Measurements from ENCODE around the gene CDK19.
"Not testable (repeated sequence)": the region's sequence is repeated elsewhere in the genome, so short reads cannot be mapped to it uniquely, and the experiment has no call there.

The CDK19 gene

DNA sequence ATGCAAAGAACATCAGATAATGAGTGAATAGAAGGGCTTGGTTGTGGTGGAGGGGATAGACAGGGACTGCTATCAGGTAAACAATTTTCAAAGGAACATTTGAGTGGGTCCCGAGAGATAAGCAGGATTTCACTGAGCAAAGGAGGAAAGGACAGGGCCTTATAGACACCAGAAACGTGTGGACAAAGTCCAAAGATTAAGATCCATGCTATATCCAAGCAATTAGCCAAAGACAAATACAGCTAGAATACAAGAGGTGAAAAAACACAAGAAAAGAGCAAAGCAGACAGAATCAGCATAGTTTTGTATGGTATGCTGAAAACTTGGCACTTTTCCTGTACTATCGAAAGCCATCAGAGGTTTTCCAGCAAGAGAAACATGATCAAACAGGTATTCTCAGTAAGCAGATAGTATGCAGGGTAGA is 59.8 kb downstream of the CDK19 start:
- no peak for DNase-seq

DNA sequence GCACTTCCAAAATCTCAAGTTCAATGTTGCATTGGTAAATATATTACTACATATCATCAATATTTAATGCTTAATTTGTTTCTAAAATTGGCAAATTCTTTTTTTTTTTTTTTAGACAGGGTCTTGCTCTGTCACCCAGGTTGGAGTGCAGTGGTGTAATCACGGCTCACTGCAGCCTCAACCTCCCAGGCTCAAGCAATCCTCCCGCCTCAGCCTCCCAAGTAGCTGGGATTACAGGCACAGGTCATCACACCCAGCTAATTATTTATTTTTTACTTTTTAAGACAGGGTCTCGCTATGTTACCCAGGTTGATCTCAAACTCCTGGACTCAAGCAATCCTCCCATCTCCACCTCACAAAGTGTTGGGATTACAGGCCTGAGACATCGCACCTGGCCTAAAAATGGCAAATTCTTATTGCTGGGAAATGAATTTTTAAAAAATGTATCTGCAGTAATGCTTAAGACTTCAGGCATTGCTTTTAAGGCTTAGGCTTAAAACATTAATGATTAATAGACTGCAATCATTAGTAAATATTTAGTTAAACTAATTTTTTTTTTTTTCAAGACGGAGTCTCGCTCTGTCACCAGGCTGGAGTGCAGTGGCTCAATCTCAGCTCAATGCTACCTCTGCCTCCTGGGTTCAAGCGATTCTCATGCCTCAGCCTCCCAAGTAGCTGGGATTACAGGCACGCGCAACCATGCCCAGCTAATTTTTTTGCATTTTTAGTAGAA is 61.2 kb downstream of the CDK19 start:
- not testable (repeated sequence) for DNase-seq

DNA sequence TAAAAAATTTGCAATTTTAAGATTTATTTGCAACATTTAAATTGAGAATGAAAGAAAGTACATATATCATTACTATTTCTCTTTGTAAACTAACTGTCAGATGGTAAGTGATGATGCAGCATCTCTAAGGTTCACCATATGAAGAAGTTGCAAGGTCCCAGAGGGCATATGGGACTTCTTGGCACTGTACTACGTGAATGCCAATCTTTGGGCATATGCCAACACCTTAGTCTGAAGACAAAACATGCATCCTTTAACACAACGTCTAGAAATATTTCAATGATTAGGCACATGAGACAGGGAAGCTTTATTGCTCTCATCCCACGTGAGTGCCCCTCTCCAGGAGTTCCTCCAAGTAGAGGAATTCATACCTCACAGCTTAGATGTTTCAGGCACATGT is 66.8 kb downstream of the CDK19 start:
- DNase-seq, result no peak

DNA sequence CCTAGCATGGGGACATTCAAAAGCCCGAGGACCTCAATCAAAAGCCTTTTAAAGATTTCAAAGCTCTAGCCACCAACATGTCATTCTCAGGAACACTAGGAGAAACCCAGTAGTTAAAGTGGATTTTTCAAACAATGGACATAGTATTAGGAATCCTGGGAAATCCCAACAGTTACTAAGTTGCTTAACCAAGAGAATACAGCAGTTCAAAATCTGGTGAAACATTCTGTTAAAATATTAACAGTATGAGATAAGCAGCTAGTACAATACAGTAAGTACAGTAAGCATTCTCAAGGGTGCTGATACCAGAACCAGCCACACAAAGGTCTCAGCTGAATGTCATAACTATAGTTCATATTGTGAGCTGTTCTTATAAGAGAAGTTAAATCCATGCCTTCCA is 68.6 kb downstream of the CDK19 start:
- no peak for DNase-seq

DNA sequence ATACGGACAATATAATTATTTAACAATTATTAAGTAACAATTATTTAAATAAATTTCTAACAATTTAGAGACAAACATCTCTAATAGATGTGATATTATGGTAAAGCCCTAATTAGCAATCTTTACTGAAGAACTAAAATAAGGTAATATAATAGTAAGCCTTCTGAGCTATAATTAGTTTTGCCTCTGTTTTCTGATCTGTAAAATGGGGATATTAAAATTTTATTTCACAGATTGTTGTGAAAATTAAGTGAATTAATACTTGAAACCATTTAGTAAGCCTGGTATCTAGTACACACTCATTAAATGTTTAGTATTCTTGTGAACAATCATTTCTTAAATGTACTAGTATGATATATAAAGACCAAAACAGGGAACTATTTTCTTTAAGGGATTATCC is 70.3 kb downstream of the CDK19 start:
- DNase-seq, result no peak

DNA sequence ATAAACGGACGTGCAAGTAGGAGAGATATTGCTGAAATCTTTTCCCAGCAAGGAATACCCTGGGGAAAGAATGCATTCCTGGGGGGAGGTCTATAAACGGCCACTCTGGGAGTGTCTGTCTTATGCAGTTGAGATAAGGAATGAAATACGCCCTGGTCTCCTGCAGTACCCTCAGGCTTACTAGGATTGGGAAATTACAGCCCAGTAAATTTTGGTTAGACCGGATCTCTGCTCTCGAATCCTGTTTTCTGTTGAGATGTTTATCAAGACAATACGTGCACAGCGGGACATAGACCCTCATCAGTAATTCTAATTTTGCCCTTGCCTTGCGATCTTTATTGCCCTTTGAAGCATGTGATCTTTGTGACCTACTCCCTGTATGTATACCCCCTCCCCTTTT is 72.7 kb downstream of the CDK19 start:
- not testable (repeated sequence) for DNase-seq

DNA sequence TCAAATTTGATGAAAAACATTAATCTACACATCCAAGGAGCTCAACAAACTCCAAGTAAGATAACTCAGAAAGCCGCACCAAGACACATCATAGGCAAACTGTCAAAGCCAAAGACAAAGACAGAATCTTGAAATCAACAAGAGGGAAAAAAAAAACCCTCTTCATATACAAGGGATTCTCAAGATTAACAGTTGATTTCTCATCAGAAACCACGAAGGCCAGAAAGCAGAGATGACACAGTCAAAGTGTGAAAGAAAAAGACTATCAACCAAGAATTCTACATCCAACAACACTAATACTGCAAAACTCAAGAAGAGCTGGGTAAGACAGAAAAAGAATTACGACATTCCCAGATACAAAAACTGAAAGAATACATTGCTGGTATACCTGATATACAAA is 73.8 kb downstream of the CDK19 start:
- no peak for DNase-seq

DNA sequence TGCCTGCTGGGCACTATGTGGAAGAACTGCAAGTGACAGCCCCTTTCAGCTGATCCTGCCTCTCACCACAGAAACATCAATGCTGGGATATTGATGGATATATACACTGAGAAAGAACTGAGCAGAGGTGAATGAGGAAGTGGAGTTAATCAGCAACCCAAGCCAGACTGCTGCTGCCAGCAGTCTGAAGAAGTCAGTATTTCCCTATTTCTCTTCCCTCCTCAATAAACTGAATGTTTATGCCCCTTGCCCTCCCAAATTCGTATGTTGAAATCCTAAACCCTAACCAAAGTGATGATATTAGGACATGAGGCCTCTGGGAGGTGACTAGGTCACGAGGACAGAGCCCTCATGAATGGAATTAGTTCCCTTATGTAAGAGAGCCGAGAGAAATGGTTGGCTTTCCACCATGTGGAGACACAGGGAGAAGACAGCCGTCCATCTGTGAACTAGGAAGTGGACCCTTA is 76.3 kb downstream of the CDK19 start:
- DNase-seq, result no peak

DNA sequence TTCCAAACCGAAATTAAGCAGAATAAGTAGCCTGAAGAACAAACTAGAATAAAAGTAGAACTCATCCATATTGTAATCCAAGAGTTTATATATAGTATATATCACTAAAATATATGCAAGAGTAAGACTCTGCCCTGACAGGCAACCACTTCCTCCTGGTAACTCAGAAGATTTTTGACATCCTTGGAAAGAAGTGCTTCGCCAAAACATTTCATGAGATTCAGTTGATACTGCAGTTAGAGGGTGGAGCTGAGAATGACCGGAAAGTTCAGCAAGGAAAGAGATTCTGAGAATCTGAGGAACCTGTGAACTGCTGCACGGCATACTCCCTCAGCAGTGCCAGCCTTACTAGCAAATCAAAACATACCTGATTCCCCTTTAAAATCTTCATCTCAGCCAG is 79.6 kb downstream of the CDK19 start:
- no peak for DNase-seq

DNA sequence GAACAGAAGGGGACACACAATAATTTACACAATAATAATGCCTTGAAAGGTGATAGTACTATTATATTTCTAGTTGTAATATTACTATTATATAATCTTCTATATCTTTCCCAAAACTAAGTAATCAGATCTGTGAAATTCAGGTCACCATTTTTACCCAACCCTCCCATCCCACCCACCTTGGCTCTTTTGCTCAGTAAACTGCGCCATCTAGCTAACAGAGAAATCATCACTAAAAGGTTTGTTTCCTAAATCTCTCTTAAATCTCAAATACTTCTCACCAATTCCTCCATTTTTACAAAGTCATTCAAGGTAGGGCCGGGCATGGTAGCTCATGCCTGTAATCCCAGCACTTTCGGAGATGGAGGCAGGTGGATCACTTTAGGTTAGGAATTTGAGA is 83.4 kb downstream of the CDK19 start:
- DNase-seq, result no peak

DNA sequence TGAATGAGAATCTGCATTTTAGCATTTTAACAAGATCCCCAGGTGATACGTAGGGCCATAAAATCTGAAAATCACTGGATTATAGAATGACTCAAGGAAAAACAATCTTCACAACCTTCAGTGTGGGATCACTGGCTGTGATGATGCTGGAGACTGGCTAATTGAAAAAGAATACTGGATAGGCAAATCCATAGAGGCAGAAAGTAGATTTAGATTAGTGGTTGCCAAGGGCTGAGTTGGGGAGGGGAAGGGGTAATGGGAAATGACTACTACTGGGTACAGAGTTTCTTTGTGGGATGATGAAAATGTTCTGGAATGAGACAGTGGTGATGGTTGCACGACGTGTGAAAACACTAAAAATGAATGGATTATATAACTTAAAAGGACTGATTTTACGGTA is 84.1 kb downstream of the CDK19 start:
- no peak for DNase-seq

DNA sequence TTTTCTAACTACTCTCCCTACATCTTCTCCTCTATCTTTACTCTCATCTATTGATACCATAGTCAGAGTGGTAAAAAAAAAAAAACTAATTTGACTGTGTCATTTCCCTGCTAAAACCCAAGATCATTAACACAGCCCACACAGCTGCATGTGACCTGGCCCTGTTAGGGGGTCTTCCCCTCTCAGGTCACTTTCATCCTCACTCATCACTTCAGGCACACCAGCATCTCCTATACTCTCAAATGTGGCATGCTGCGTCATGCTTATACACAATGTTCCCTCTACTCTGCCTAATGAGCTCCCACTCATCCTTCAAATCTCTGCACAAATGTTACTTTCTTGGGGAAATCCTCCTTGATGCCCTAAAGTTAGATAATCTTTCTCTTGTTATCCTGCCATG is 86.8 kb downstream of the CDK19 start:
- DNase-seq, result no peak

DNA sequence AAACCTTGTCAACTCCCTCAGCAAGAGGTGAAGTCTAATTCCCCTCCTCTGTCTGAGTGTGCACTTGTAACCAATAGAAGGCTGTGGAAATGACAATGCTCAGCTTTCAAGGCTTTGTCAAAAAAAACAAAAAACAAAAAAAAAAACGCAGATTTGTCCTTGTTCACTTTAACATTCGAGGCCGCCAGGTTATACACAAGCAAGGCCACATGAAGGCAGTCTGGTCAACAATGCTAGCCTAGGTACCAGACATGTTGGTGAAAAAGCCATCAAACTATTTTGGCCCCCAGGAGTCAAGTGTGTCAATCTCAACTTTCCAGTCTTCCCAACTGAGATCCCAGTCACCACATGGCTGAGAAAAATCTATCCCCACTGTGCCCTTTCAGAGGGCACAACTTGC is 92.3 kb downstream of the CDK19 start:
- no peak for DNase-seq

DNA sequence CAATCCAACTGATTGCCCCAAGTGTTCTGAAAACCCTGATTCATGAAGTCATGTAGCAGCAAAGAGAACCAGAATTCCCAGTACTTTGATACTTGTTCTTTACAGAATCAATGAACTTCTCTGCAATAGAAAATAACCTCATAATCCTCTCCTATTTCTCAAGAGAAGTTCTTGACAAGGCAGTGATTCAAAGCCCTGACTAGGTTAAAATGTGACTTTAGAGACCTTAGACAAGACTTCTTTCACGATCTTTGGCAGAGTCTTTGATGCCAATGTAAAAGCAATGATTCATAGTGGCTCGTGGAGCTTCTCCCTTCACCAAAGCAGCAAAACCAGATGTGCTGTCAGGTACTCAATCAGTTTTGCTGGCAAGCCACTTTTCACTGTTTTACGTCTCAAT is 95.2 kb downstream of the CDK19 start:
- no peak for DNase-seq

DNA sequence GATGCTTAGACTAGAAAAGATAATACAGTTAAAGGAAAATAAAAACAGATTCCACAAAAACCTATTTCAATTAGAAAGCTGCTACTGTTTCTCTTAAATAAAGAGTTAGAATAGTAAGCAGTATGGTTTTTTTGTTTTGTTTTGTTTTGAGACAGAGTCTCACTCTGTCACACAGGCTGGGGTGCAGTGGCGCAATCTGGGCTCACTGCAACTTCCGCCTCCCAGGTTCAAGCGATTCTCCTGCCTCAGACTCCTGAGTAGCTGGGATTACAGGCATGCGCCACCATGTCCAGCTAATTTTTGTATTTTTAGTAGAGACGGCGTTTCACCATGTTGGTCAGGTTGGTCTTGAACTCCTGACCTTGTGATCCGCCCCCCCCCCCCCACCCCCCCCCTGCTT is 95.7 kb downstream of the CDK19 start:
- DNase-seq, result not testable (repeated sequence)

DNA sequence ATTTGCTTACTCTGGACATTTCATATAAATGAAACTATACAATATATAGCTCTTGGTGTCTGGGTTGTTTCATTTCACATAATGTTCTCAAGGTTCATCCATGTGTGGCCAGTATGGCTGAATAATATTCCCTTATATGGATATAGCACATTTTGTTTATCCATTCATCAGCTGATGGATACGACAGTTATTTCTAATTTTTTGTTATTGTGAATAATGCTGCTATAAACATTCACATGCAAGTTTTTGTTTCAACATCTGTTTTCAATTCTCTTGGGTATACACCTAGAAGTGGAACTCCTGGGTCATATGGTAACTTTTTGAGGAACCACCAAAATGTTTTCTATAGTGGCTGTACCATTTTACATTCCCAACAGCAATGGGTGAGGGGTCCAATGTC is 101.1 kb downstream of the CDK19 start:
- no peak for DNase-seq

DNA sequence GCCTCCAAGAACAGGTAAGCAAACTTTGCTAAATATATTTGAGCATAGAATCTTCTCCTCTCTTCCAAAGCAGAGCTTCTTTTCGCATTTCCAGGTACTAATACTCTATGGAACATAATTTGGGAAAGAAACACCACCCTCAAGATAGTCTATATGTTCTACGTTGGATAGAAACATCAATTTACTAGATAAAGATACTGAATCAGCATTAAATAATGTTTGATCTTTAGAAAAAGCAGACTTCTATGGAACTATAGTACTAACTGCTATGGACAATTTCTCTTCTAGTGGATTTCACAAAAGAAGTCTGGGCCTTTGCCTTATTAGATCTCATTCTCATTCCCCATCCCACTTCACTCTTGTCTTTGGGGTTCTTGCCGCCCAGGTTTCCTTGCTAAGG is 103.0 kb downstream of the CDK19 start:
- no peak for DNase-seq

DNA sequence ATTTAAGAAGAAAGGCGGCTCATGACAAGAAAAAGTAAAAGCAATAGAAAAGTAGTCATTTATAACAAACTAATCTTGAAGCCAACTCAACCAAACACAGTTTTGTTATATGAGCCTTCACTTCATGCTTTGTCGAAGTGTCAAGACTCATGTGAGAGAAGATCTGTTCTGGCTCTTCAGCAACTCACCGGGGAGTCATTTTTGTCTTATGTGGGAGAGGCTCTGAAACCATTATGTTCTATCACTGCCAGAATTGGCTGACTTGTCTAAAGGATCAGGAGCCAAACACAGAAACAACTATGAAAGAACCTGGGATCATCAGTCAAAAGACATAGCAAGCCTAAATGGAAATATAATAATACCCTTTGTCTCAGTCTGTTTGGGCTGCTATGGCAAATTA is 105.2 kb downstream of the CDK19 start:
- no peak for DNase-seq

DNA sequence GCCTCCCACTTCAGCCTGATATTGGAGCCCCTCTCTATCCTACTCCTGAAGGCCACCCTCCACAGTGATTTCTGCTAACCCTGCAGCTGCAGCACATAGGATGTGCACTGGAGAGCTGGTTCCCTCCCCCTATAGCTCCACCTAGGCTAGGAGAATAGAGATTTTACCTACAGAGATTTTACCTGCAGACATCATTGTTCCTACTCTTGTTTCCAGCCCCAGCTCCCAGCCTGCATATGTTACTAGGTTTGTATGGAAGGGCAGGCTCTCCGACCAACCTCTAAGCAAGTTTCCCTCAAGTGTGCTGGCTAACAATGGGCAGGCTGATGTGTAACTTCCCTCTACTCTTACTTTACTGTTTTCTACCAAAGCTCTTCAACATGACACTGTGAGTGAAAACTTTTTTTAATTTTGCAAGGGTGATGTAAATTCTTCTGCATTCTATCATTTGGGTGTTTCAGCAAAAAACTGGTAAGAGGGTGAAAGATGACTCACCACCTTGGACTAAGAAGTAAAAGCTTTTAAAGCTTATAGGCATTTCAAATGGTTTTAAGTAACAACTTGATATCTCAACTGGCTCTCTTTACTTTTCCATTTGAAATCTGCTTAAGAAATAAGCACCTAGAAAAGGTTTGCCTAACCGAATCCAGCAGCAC is 106.8 kb downstream of the CDK19 start:
- DNase-seq, result no peak

DNA sequence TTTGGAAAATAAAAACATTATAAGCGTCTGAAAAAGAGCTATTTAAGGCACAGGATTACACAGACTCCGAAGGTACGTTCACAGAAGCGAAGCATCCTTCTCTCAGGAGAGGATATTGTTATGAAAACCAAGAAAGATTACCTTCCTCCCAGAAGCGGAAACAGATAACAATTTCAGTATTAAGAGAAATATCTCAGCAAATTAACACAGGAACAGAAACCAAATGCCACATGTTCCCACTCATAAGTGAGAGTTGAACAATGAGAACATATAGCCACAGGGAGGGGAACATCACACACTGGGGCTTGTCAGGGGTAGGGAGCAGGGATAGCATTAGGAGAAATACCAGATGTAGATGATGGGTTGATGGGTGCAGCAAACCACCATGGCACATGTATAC is 109.7 kb downstream of the CDK19 start:
- DNase-seq, result no peak

DNA sequence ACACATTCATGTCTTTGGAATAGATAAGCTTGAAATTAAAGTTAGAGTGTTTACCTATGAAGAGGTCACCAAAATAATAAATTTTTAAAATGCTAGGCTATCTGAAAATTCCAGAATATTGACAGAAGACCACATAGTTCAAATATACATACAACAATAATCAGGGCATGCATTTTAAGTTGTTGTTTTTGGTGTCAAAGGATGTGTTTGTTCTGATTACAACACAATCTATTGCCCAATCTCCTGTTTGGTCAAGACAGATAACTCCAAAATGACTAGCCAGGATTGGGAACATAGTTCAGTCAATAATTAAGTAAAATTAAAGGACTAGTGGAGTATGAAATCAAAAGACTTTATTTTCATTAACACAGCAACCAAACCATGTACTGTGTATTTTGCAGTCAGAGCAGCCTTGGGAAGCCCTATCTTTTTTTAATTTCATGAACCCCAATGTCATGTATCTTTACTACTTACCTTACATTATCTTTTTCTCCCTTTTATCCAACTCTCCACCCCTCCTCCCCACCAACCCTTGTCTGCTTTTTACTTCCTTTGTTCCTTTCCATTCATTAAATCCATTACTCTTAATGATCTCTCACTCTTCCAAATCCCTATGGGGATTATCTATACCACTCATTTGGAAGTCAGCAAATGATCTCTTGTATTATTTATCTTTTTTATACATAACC is 111.2 kb downstream of the CDK19 start:
- no peak for DNase-seq

DNA sequence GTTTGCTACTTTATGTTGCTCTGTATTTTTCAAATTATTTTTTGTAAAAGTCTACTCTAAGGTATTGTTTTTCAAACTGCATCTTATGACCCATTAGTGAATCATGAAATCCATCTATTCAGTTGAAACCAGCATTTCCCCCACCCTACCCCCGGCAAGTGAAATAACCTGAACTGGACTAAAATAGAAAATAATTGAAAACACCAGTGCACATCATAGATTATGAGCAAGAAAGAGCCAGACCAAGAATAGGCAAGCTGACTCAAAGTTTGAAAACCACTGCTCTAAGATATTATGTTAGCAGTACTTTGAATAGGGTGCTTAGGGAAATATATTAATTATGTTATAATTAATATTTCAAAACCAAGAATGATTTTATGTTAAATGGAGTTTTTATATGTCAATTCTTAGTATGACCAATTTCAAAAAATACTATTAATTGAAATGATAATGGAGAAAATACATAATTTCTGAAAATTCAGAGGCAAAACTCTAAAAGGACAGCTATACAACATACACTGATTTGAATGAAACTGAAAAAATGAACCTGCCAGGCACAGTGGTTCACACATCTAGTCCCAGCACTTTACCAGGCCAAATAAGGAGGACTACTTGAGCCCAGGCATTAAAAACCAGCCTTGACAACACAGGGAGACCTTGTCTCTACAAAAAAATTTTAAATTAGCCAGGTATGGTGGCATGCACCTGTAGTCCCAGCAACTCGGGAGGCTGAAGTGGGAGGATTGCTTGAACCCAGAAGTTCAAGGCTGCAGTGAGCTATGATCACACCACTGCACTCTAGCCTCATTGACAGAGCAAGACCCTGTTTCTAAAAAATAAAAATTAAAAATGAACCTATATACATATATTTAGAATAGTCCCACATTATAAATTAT is 112.0 kb downstream of the CDK19 start:
- no peak for DNase-seq

DNA sequence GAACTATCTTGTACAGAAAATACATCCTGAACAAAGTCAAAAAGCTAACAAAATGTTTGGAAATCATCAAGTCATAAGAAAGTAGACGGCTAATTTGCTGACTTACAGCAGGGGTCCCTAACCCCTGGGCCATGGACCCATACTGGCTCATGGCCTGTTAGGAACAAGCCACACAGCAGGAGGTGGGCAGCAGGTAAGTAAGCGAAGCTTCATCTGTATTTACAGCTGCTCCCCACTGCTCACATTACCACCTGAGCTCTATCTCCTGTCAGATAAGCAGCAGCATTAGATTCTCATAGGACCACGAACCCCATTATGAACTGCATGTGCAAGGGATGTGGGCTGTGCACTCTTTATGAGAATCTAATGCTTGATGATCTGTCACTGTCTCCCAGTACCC is 115.5 kb downstream of the CDK19 start:
- no peak for DNase-seq
